Putamen (tissue), 1 donor: Measurements from ENCODE around the gene FNDC3B.

Experiments
- DNase-seq: peaks from one replicate; pipeline ENCODE4 v3.0.0-alpha.2; 2016; ENCODE audit warnings: low spot score

FNDC3B gene

DNA sequence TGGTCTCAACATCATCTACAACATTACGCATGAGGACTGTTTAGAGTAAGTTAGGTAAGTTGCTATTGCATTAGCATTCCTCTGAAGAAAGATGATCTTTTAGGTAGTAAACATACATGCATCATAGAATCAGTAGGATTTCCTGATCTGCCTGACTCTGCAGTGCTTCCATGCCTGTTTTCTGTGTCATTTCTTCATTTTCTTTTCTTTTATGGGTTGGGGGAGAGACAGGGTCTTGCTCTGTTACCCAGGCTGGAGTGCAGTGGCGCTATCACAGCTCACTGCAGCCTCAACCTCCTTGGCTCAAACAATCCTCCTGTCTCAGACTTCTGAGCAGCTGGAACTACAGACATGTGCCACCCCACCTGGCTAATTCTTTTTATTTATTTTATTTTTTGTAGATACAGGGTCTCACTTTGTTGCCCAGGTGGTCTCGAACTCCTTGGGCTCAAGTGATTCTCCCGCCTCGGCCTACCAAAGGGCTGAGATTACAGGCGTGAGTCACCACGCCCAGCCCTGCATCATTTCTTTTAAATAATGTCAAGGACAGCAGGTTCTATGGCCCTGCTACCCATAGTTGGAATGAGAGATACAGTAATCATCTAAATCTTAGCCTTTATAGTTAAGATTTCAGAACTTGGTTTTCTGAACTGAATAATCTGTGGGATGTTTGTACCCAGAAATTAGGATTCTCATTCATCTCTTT is 224.6 kb downstream of the FNDC3B start:
- no peak for DNase-seq

DNA sequence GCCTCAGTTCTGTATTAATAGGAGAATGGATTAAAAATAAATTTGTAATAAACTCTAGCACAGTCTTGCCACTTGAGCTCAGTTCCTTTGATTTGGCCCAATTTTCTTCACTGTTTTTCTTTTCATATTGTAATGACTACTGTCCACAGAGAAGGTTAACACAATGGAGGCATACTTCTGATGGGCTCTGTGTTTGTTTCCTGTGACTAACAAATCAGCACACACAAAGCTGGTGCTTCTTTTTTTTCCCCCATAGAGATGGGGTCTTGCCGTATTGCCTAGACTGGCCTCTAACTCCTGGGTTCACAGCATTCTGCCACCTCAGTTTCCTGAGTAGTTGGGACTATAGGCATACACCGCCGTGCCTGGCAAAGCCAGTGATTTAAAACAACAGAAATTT is 226.7 kb downstream of the FNDC3B start:
- no peak for DNase-seq

DNA sequence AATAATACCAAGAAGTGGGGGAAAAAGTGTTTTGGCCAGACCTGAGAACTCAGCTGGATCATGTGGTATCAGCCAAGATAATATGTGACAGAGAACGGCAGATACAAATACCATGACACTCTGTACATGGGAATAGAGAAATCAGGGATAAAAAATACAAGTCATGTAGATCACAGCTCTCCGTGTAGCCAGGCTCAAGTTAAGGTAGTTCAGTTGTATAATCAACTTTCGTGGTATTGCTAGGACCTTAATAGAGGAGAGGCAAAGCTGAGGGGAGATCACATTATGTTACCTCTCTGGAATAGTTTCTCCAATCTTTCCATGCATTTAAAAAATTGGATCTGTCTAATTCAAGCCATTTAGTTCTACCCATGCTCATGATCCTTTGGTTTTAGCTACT is 229.0 kb downstream of the FNDC3B start:
- DNase-seq: no peak

DNA sequence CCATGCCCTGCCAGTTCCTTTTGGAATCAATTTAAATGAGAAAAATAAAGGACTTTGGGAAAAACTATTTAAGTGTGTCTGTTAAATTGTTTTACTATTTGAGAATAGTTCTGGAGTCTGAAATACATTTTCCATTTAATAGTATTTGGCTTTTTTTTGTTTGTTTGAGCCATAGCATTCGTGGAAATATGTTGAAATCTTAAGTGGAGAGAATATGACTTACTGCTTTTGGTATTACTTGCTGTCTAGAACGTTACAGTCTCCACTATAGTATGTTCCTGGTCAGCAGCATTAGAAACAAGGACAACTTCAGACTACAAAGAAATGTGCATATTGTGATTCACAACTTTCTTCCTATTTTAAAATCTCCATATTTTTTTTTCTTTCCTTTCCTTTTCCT is 229.5 kb downstream of the FNDC3B start:
- no peak for DNase-seq

DNA sequence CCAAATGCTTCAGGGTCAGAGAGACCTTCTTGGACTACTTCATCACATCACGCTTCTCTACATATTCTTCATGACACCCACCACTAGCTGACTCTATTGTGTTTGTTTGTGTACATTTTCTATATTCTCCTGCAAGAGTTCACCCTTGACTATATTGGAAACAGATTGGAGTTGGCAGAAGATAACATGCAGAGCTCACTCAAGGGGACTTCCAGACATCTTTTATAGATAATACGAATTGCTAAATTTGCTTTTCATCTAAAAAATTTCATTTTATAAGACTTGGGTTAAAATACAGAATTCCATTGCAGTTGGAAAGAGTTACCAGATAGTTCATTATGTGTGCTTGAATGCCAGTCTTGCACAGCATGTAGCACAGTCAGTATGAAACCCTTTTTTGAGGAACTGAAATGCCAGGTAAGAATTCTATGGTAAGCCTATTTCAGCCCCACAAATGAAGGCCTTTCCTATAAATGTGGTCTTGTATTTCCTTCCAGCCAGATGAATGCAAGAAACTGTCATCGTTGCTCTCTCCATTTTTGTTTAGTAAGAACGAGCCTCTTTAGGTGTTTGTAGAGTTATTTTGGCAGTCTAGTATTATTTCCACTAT is 231.3 kb downstream of the FNDC3B start:
- DNase-seq: no peak

DNA sequence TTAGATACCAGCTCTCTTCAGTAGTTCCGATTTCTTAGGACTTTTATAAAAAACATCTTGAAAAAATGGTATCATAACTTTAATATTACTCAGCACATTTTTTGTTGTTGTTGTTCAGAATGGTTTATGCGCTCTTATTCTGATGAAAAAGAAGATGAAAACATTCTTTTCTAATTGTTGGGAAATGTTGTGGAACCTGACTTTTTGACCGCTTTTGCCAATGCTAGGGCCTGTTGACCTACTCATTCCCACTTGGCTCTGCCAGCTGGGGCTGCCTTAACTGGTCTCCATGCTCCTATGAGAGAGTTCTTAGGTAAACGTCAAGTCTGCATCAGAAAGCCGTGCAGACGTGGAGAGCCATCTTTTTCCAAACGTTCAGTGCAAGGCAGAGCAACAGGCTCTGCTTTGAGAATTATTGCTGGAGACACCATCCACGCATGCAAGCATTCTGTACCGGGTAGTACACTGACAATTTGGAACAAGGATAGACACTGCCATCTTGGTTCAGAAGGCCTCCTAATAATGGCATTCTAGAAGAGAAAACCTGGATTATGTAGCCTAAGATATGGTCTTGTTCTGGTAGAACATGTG is 232.1 kb downstream of the FNDC3B start:
- no peak for DNase-seq

DNA sequence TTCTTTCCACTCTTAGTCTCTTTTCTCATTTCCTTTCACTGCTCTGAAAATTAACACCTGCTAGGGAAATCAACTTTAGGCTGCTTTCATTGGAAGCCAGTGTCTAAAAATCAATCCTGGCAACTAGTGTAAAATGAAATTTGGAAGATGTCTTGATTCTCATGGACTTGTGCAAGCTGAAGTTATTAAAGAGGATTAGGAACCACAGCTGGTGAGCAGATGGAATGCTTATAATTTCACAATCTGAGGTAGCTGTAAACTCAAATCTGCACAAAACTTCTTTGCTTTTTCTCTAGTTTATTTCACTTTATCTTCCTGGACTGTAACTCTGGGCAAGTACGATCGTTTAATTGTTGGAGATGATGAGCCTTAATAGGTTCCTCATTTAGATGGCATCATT is 233.3 kb downstream of the FNDC3B start:
- no peak for DNase-seq

DNA sequence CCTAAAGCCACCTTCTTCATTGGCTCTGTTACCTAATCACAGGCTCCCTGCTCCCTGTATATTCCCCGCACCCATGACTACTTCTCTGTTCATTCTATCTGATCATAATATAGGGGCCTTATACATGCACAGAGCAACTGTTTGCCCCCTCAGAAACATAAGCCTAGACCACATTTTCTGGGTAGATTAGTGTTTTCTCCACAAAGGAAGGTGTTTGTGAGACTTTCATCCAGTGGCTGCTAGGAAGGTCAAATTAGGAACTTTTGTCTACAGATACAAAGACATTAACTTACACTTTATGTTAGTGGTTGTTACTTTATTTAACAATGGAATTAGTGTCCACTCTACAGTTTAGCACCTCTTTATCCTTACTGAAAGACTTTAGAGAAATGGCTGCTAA is 234.0 kb downstream of the FNDC3B start:
- no peak for DNase-seq

DNA sequence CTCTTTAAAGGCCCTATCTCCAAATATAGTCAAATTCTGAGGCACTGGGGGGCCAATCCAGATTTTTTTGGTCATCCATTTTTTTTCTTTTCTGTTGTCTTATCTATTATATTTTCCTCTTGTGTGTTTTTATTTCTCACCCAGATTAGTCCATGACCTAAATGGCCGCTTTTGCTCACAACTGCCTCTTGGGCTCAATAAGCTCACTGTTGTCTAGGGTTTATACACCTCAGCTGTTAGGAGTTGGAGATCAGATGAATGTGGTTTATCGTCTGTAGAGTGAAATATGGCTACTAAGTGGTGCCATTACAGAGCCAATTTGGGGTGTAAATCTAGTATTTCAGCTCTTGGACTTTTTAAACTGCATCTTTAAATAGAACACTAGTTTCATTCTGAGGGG is 235.5 kb downstream of the FNDC3B start:
- DNase-seq: no peak

DNA sequence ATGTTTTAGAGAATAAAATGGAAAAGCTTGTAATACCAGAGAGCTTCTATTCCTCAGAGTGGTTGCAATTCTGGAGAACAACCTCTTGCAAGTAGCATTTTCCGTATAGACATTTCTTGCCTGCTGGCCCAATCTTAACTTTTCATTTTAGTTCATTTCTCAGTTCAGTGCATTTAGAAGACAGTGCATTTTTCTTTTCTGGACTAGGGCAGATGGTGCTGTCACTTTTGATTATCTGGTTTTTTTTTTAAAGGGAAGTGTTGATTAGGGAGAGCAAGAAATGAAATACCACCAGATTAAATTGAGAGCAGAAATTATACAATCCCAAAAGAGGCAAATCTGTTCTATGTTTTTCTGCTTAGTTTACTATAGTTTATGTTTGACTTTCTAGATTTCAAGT is 236.2 kb downstream of the FNDC3B start:
- DNase-seq: no peak

DNA sequence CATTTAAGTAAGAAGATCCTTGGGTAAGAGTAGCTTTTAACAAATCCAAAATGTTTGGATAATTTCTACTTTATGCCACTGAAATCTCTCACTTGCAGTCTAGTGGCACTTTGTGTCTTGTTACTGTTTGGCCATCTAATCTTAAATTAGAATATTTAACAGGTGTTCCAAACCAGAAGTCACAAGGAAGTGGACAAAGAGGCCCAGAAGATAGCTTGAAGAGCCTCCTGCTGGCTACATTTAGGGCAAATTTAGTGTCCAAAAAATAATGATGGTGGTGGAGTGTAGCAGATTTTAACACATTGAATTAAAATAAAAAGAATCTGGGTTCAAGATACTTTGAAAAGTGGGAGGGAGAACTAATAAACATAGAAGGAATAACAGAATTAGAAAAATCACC is 236.7 kb downstream of the FNDC3B start:
- no peak for DNase-seq

DNA sequence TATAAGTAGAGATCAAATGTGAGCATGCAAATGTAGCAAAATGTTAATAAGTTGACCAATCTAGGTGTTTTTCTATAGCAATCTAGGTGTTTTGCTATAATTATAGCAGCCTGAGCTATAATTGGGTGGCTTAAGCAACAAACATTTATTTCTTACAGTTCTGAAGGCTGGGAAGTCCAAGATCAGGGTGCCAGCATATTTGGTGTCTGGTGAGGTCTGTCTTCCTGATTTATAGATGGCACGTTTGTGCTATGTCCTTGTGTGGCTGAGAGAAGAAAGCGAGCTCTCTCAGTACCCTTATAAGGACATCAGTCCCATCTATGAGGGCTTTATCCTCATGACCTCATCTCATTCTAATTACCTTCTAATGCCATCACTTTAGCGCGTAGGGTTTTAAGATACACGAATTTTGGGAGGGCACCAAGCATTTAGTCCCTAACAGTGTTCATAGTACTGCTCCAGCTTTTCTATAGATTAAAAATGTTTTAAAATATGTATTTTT is 237.8 kb downstream of the FNDC3B start:
- DNase-seq: no peak

DNA sequence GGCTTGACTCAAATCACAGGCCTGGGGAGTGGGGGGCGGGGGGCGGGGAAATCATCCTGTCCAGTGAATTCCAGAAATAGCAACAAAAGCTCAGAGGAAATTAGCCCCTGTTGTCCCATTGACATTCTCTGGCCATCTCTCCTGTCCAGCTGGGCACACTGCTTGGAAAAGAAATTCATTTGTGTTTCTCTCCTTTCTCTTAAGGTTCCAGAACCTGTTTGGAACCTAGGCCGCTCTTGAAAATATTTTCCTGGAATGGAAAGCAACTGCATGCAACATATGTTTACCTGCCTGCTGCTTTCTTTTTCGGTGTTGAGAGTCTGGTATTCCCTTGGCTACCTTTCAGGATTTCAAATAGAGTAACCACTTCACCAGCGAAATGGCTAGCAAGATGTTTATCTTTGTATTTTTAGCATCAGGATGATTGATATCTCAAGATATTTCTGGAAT is 239.8 kb downstream of the FNDC3B start:
- DNase-seq: no peak

DNA sequence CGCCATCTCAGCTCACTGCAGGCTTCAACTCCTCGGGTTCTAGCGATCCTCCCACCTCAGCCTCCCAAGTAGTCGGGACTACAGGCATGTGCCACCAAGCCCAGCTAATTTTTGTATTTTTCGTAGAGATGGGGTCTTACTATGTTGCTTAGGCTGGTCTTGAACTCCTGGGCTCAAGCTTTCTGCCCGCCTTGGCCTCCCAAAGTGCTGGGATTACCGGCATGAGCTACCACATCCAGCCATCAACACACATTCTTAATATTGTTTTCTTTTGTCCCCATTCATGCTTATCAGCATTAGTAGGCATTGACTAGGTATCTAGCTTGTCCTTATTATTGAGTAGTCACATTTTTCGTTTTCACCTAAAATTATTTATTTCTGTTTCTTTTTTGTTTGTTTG is 240.6 kb downstream of the FNDC3B start:
- no peak for DNase-seq

DNA sequence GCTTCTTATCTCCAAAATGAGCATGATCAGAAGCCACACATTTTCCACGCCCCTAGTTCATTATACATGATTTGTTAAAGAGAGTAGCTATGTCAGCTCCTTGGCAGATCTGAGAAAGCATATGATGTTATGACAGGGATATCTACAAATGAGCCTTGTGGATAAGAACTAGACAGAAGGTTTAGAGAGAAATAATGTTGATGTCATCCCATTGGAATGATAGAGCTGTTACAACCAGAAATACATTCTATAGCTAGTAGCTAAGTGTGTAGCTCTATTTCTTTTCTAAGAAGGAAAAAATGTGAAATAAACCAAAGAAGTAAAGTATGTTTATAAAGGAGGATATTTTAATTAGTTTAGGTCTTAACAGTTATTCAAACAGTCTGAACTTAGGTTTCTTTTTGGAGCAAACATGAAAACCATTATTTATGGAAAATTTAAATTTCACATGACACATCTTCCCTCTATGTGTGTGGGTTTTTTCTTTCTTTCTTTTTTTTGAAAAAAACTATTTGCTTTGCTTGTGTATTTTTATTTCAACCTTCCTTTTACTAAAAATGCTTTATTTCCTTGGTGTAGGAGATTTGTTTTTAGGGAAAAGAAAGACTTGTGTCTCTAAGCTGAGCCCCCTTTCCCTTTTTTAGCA is 241.2 kb downstream of the FNDC3B start:
- DNase-seq: no peak

DNA sequence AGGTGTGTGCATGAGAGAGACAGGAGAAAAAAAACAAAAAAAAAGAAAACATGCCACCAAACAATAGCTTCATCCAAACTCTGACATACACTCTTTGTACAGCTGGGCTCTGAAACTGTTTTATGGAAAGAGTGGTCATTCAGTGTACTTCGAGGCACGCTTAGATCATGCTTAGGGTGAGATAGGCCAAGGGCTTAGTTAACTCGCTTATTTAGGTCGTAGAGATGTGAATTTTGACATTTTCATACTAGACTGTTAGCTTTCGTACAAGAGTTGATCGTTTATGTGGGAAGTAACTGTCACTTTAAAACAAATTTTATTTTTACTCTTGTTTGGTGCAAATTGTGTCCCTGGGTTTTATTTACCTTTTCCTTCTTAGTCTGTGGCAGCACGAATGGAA is 242.5 kb downstream of the FNDC3B start:
- DNase-seq: no peak

DNA sequence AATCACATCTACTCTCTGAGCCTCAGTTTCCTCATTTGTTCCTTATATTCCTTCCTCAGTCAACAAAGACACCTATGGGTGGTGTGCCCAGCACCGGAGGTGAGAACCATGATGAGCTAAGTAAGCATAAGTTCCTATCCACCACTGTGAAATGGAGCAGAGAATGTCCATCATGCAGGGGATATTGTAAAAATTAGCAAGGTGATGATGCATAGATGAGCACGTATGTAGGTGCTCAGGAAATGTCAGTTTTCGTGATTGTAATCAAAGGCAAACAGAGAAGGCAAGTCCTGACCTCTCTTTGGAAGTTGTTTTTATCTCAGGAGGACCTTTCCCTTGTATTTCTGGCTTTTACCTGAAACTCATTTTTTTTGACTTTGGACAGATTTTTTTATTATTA is 243.5 kb downstream of the FNDC3B start:
- DNase-seq: no peak

DNA sequence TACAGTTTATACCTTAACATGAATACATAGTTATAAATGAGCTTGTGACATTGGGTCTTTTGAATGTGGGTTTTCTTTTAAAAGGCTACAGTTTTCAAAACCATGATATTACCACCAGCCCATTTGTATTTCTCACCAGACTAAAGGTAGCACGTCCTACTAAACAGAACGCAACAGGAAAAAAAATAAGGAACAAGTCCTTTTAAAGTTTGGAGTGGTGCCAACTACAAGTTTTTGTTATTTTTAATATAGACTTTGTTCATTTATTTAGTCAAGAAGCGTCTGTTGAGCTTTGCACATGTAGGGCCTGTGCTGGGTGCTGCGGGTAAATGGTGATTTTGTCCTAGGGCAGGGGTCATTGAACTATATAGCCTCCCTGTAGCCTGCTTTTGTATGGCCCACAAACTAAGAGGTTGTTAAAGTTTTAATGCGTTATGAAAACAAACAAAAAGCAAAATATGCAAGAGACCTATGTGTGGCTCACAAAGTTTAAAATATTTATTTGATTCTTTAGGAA is 244.5 kb downstream of the FNDC3B start:
- DNase-seq: no peak

DNA sequence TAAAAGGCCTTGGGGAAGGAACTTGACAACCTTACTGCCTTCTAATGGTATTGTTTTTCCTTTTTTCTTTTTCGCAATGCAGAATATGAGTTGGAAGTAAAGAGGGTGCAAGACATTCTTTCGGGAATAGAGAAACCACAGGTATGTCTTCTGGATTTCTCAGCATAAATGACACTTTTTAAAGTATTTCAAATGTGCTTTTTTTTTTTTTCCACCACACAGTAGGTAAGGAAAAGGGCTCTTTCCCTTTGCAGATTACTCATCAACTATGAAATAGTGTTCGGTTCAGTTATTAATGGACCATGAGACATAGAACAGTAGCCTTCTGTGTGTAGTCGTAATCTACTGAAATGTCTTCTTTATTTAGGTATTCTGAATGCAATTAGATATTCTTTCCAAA is 246.5 kb downstream of the FNDC3B start:
- no peak for DNase-seq

DNA sequence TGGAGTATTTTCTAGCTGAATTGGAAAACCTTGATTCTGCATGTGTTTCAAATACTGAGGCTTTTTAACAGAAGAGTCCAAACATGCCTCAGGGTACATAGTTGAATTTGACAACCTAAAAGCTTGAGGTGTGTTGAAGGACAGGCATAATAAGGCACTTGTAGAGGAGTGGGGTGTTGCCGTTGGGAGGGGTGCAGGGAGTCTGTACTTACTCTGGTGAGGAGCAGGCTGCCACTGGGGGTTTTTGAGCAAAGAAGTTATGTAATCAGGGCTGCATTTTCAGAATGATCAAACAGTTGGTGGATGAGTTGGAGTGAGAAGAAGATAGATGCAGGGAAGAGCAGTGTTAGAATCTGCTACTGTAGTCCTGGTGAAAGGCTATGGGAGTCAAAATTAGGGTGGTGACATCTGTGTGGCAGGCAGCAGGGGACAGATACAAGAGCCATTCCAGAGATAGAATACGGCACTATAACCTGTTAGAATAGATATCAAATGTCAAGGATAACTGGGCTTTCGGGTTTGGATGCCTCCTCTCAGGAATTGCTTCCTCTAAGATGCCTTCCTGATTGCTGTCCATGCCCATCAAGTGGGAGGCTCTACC is 247.3 kb downstream of the FNDC3B start:
- no peak for DNase-seq

DNA sequence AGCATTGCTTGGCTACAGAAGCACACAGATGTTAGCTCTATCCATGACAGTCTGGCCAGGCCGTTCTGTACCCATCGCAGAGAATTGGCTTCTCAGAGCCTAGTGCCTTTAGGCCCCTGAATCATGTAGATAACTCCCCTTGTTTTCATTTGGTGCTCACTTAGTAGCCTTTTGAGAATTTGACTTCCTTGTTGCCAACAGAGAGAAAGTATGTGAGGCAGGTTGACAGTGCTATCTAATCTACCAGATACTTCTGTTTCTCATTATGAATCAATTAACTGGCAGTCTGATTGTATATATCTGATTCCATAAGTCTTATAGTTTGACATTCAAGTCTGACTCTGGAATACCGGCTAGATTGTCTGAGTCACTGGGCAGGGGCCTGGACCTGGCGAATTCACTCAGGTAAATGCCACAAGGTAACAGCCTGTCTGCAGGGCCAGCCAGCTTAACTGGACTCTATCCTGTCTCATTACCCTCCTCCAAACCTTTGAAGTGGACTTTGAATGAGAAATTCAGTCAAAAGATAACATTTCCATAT is 248.6 kb downstream of the FNDC3B start:
- no peak for DNase-seq

DNA sequence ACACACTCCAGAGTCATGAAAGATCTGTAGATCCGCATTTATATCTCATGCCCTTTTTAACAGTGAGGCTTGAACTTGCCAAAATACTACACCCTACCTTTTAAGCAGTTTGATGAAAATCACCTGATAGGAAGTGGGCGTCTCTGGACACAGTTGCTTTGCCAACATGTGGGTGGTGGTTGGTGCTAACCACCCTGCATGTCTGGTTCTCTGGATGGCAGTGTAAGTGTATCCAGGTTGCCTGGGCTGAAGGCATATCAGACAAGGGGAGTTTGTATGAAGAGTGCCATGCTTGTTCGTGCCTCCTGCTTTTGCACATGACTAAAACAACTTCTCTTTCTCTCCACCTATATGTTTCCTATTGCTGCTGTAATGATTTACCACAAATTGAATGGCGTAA is 249.3 kb downstream of the FNDC3B start:
- no peak for DNase-seq
